Stimulated activated CD4-positive, alpha-beta T cell treated with anti-CD3 and anti-CD28 coated beads, Interleukin-15, amount 100 ng/mL, for 24 hours (primary cell): ENCODE data around the gene BAIAP2L1.
A peak's percentile ranks its signal among the peaks of the same experiment; 100 is the strongest.

Source experiments
- DNase-seq: peaks from one replicate; pipeline ENCODE4 v3.0.0-alpha.2; 2020

The BAIAP2L1 gene

GRCh38 chr7:98289333-98289875, 111.5 kb downstream of the BAIAP2L1 start:
- DNase-seq: no peak

- no peak for DNase-seq
Measured at GRCh38 chr7:98288064-98288823, 112.6 kb downstream of the BAIAP2L1 start.

GRCh38 chr7:98287486-98287959, 113.4 kb downstream of the BAIAP2L1 start:
- DNase-seq: no peak

- no peak for DNase-seq
Measured at GRCh38 chr7:98286701-98287485, 114.0 kb downstream of the BAIAP2L1 start.

GRCh38 chr7:98286093-98286539, 114.8 kb downstream of the BAIAP2L1 start:
- no peak for DNase-seq

GRCh38 chr7:98285157-98286092, 115.5 kb downstream of the BAIAP2L1 start:
- no peak for DNase-seq

- DNase-seq: no peak
Measured at GRCh38 chr7:98284335-98285036, 116.4 kb downstream of the BAIAP2L1 start.

- no peak for DNase-seq
Measured at GRCh38 chr7:98283887-98284222, 117.0 kb downstream of the BAIAP2L1 start.

- no peak for DNase-seq
Measured at GRCh38 chr7:98283127-98283886, 117.6 kb downstream of the BAIAP2L1 start.

- DNase-seq: no peak
Measured at GRCh38 chr7:98282703-98283102, 118.2 kb downstream of the BAIAP2L1 start.

- peak; percentile 48 for DNase-seq
Measured at GRCh38 chr7:98281757-98282606, 118.9 kb downstream of the BAIAP2L1 start.

- DNase-seq: peak; percentile 91
Measured at GRCh38 chr7:98280791-98281756, 119.8 kb downstream of the BAIAP2L1 start, which contains the start of gene BRI3. Gene BRI3 (plus strand): TSS chr7:98281686. CDS start chr7:98281796, 110 bp downstream.

GRCh38 chr7:98280296-98280695, 120.6 kb downstream of the BAIAP2L1 start:
- DNase-seq: no peak

- DNase-seq: no peak
Measured at GRCh38 chr7:98278936-98279335, 122.0 kb downstream of the BAIAP2L1 start.

GRCh38 chr7:98278408-98278807, 122.5 kb downstream of the BAIAP2L1 start:
- DNase-seq: no peak

GRCh38 chr7:98276241-98276761, 124.6 kb downstream of the BAIAP2L1 start:
- no peak for DNase-seq

- no peak for DNase-seq
Measured at GRCh38 chr7:98267303-98267702, 133.6 kb downstream of the BAIAP2L1 start.

- no peak for DNase-seq
Measured at GRCh38 chr7:98266840-98267239, 134.1 kb downstream of the BAIAP2L1 start.
